Renal cortex interstitium (tissue), 11 donors: ENCODE data around the gene TMEM266. TPM values are rescaled to one million over a fixed set of nuclear protein-coding genes. Genes with fewer than 3 reads are reported as not detected.

Source experiments
- DNase-seq, 11 donors: peaks; one replicate each; pipeline ENCODE4 v3.0.0-alpha.2; 2013; ENCODE audit warnings: low read depth in 9 of 11, low spot score in 4 of 11; ENCODE audit errors: extremely low read depth in 1 of 11
- polyA plus RNA-seq, 3 donors: library from polyadenylated mRNA; unstranded; fragments of 120-200 nt; gene quantifications; one replicate each; pipeline ENCODE4 v1.2.1, GENCODE V29; 2013; ENCODE audit not compliant: insufficient read length in 3 of 3

The TMEM266 gene
- polyA plus RNA-seq, 3 donors = 9.8 to 14.1 (median 12.7) TPM

- no peak for DNase-seq
These were observed 191.9 kb downstream of the TMEM266 start for GRCh38 chr15:76251717-76252116.

DNA sequence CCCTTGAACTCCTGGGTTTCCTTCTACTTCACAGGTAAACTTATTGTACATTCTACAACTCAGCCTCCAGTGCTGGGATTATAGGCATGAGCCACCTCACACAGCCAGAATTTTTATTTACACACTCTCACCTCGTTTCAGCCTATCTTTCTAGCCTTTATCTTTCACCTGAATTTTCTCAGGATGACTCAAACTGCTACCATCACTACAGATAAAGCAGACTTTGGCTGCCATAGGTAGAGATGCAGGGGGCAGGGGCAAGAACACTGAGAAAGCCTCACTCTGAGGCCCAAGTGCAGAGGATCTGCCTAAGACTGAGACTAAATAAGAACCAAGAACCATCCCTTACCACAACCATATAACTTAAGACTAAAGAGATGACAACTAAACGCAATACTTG is 192.5 kb downstream of the TMEM266 start:
- no peak for DNase-seq

GRCh38 chr15:76253691-76254473 is 194.1 kb downstream of the TMEM266 start:
- no peak for DNase-seq

Other genes with a start within 250 kb of the TMEM266 start
- 10 to 100 TPM; 45.6 to 54.0 (median 46.0) TPM for gene UBE2Q2, start 216.5 kb upstream of the TMEM266 start, polyA plus RNA-seq
- gene FBXO22, start 156.1 kb upstream of the TMEM266 start, polyA plus RNA-seq = 10 to 100 TPM; 44.0 to 51.2 (median 47.3) TPM
- 1 to 10 TPM; 5.9 to 9.4 (median 7.1) TPM for gene NRG4, start 47.6 kb upstream of the TMEM266 start, polyA plus RNA-seq